ENCODE results near the gene NPAS3. TPM values are rescaled to one million over a fixed set of nuclear protein-coding genes. Genes with fewer than 3 reads are reported as not detected.

Gene NPAS3
- total RNA-seq, 4 donors from 2014 or later = 1.9 to 10.6 (median 2.2) TPM

- no peaks in the 10 kb centered on the region for H3K36me3 ChIP-seq
- TF ChIP-seq POLR2A (IDR thresholded peaks at IDR 0.05) = no peak
- no peak for TF ChIP-seq CTCF (IDR thresholded peaks at IDR 0.05)
- TF ChIP-seq POLR2AphosphoS5 (IDR thresholded peaks at IDR 0.05) = no peak
- TF ChIP-seq EP300 (IDR thresholded peaks at IDR 0.05) = no peak
- no peak overlapping the region for H3K27ac ChIP-seq
- no peaks in the 10 kb centered on the region for H3K9me3 ChIP-seq
- no peaks in the 10 kb centered on the region for H3K27me3 ChIP-seq
- no peak for ATAC-seq
- no peaks in the 10 kb centered on the region for H3K4me1 ChIP-seq
- no peak overlapping the region for H3K4me3 ChIP-seq
- WGBS, 2 donors (ENCODE audit: low coverage in 1 of 2) = 63 to 92% methylated on average over 2 to 4 of the region's 4 CpGs
Measured at GRCh38 chr14:33134162-33134561, 195.5 kb downstream of the NPAS3 start.

GRCh38 chr14:33134975-33135374 lies 196.3 kb downstream of the NPAS3 start:
- Histone ChIP-seq H3K4me3 (no peak overlapping the region), H3K27ac (no peak overlapping the region), H3K36me3 (no peaks in the 10 kb centered on the region), H3K9me3 (no peaks in the 10 kb centered on the region), H3K27me3 (no peaks in the 10 kb centered on the region), H3K4me1 (no peaks in the 10 kb centered on the region)
- no peak for ATAC-seq
- WGBS, 2 donors (ENCODE audit: low coverage in 1 of 2) = 66 to 82% methylated on average over 3 of the region's 3 CpGs
- no peak for TF ChIP-seq EP300 (IDR thresholded peaks at IDR 0.05)
- no peak for TF ChIP-seq POLR2AphosphoS5 (IDR thresholded peaks at IDR 0.05)
- TF ChIP-seq CTCF (IDR thresholded peaks at IDR 0.05) = no peak
- no peak for TF ChIP-seq POLR2A (IDR thresholded peaks at IDR 0.05)

GRCh38 chr14:33150666-33151428 lies 212.2 kb downstream of the NPAS3 start:
- H3K36me3 ChIP-seq = no peaks in the 10 kb centered on the region
- H3K4me3 ChIP-seq = no peak overlapping the region
- ATAC-seq = no peak
- 87 to 97% methylated on average over 8 of the region's 8 CpGs for WGBS, 2 donors (ENCODE audit: low coverage in 1 of 2)
- H3K4me1 ChIP-seq = no peaks in the 10 kb centered on the region
- H3K27ac ChIP-seq = no peak overlapping the region
- no peaks in the 10 kb centered on the region for H3K27me3 ChIP-seq
- no peaks in the 10 kb centered on the region for H3K9me3 ChIP-seq
- TF ChIP-seq POLR2A (IDR thresholded peaks at IDR 0.05) = no peak
- TF ChIP-seq EP300 (IDR thresholded peaks at IDR 0.05) = no peak
- TF ChIP-seq CTCF (IDR thresholded peaks at IDR 0.05) = no peak
- TF ChIP-seq POLR2AphosphoS5 (IDR thresholded peaks at IDR 0.05) = no peak

- Histone ChIP-seq H3K9me3 (no peaks in the 10 kb centered on the region), H3K27me3 (no peaks in the 10 kb centered on the region), H3K4me3 (no peak overlapping the region), H3K27ac (no peak overlapping the region), H3K36me3 (no peaks in the 10 kb centered on the region), H3K4me1 (no peaks in the 10 kb centered on the region)
- TF ChIP-seq POLR2A (IDR thresholded peaks at IDR 0.05) = no peak
- no peak for TF ChIP-seq POLR2AphosphoS5 (IDR thresholded peaks at IDR 0.05)
- TF ChIP-seq EP300 (IDR thresholded peaks at IDR 0.05) = no peak
- no peak for TF ChIP-seq CTCF (IDR thresholded peaks at IDR 0.05)
- ATAC-seq = no peak
- WGBS, 2 donors (ENCODE audit: low coverage in 1 of 2) = 95 to 100% methylated on average over 3 to 5 of the region's 5 CpGs
Measured at GRCh38 chr14:33163109-33163508, 224.4 kb downstream of the NPAS3 start.

GRCh38 chr14:33163600-33163999 lies 224.9 kb downstream of the NPAS3 start:
- no peaks in the 10 kb centered on the region for H3K36me3 ChIP-seq
- 88 to 94% methylated on average over 1 to 2 of the region's 2 CpGs for WGBS, 2 donors (ENCODE audit: low coverage in 1 of 2)
- no peaks in the 10 kb centered on the region for H3K4me1 ChIP-seq
- no peak overlapping the region for H3K4me3 ChIP-seq
- no peak overlapping the region for H3K27ac ChIP-seq
- no peaks in the 10 kb centered on the region for H3K27me3 ChIP-seq
- no peaks in the 10 kb centered on the region for H3K9me3 ChIP-seq
- TF ChIP-seq POLR2A (IDR thresholded peaks at IDR 0.05) (no peak), POLR2AphosphoS5 (IDR thresholded peaks at IDR 0.05) (no peak), EP300 (IDR thresholded peaks at IDR 0.05) (no peak), CTCF (IDR thresholded peaks at IDR 0.05) (no peak)
- ATAC-seq = no peak
